Measurements from ENCODE around the gene ERCC6L2. TPM values are rescaled to one million over a fixed set of nuclear protein-coding genes. Genes with fewer than 3 reads are reported as not detected.

The ERCC6L2 gene
- total and polyA plus RNA-seq, 2 of the 8 experiments (the other 6 are each of a cell fraction or from before 2014, with no cell fraction given), result 9.8 to 50.0 TPM

GRCh38 chr9:95892690-95893089 is 17.2 kb downstream of the ERCC6L2 start:
- Histone ChIP-seq H4K20me1 (replicated peaks in 1 of 2; ENCODE audit: control insufficient read depth in 1 of 2, insufficient read depth in 2 of 2, low read length in 2 of 2) (peaks cover 0 to 2% of the 10 kb centered on the region in 2 experiments), H3K79me2 (ENCODE audit: control insufficient read depth in 1 of 2, insufficient read depth in 2 of 2, low read length in 2 of 2) (peaks cover 0 to 73% of the 10 kb centered on the region in 2 experiments; a peak in 2 of 4 replicates), H3K18ac (ENCODE audit: extremely low read depth, low read length) (no peak overlapping the region), H2BK120ac (replicated peaks; ENCODE audit: low read depth, low read length) (no peak overlapping the region), H3K9me3 (ENCODE audit: insufficient read depth in 2 of 2, low read depth in 1 of 2, low read length in 1 of 2) (no peaks in the 10 kb centered on the region), H2BK12ac (ENCODE audit: low read depth, low read length) (no peak overlapping the region), H4K91ac (replicated peaks; ENCODE audit: insufficient read length, low read length) (no peak overlapping the region), H3K4me2 (ENCODE audit: insufficient read depth in 1 of 2, low read depth in 2 of 2, low read length in 2 of 2) (no peak overlapping the region), H3K14ac (ENCODE audit: insufficient read length) (no peak overlapping the region), H2BK5ac (ENCODE audit: low read depth, low read length) (no peak overlapping the region), H2AFZ (ENCODE audit: low read length) (no peak overlapping the region), H3K4ac (replicated peaks; ENCODE audit: insufficient read length, low read depth, low read length) (no peak overlapping the region), H3K36me3 (ENCODE audit: control insufficient read depth in 2 of 4, insufficient read depth in 4 of 4, low read length in 3 of 4) (no peaks in the 10 kb centered on the region; a peak in 1 of 8 replicates), H3K23me2 (ENCODE audit: low read depth, low read length) (no peaks in the 10 kb centered on the region), H2BK20ac (ENCODE audit: low read length) (no peak overlapping the region), H3K9ac (replicated peaks in 1 of 4; ENCODE audit: extremely low read depth in 1 of 4, low read depth in 3 of 4, low read length in 3 of 4) (no peak overlapping the region), H3K4me3 (ENCODE audit: extremely low read depth in 1 of 4, insufficient read depth in 2 of 4, low read depth in 3 of 4, low read length in 4 of 4) (no peak overlapping the region), H3K4me1 (replicated peaks in 1 of 4; ENCODE audit: control insufficient read depth in 3 of 4, insufficient read depth in 4 of 4, low read length in 3 of 4) (no peaks in the 10 kb centered on the region), H3K23ac (ENCODE audit: insufficient read length) (no peak overlapping the region), H2BK15ac (ENCODE audit: low read length) (no peak overlapping the region), H2AK5ac (ENCODE audit: low read depth, low read length) (no peak overlapping the region), H3K27me3 (replicated peaks in 1 of 4; ENCODE audit: control insufficient read depth in 3 of 4, extremely low read depth in 1 of 4, insufficient read depth in 3 of 4, low read length in 3 of 4) (no peaks in the 10 kb centered on the region), H4K5ac (ENCODE audit: insufficient read length, low read depth, low read length) (no peak overlapping the region), H3K79me1 (ENCODE audit: low read depth, low read length) (no peaks in the 10 kb centered on the region; the same call in 1 of the 2 replicates), H3K27ac (ENCODE audit: low read depth, low read length) (no peak overlapping the region), H4K8ac (ENCODE audit: extremely low read depth, insufficient read depth, low read length) (no peak overlapping the region), H3K56ac (replicated peaks; ENCODE audit: insufficient read length, low read depth, low read length) (no peak overlapping the region)
- ChIA-PET CTCF (ENCODE audit: partially characterized antibody) (interaction anchor here (0.6 to 1.1 kb wide), 2 partner anchors 9 to 10 kb away, joined by 3 read pairs; no protein-coding TSS in a partner anchor), POLR2A (ENCODE audit: partially characterized antibody) (no interaction called here)
- DNase-seq (ENCODE audit: low read depth in 1 of 2, low spot score in 2 of 2) (no peak), FAIRE-seq (no peak)
- 93% methylated on average over 2 of the region's 2 CpGs; no CpG with 5 or more reads in 1 of the 2 experiments for WGBS, 2 experiments (ENCODE audit: extremely low coverage in 1 of 2, insufficient coverage in 1 of 2, insufficient read length in 1 of 2, insufficient replicate concordance in 2 of 2, low coverage in 1 of 2, low lambda C conversion rate in 2 of 2, missing lambda C conversion rate in 1 of 2)
- no peak for TF ChIP-seq RAD21 (IDR thresholded peaks at IDR 0.05 in 1 of 2, conservative IDR thresholded peaks at IDR 0.05 in 1 of 2; ENCODE audit: low read depth in 2 of 2, low read length in 2 of 2)
